HG02759 (cell line): ENCODE data around the gene RSPRY1.
"Not testable (repeated sequence)": the region's sequence is repeated elsewhere in the genome, so short reads cannot be mapped to it uniquely, and the experiment has no call there.

Source experiments
- ATAC-seq: cut with Tn5 transposase; IDR thresholded peaks from one replicate; pipeline ENCODE4 v1.9.1; 2021; ENCODE audit warnings: mild to moderate bottlenecking, moderate library complexity; ENCODE audit not compliant: unreplicated experiment

The RSPRY1 gene

DNA sequence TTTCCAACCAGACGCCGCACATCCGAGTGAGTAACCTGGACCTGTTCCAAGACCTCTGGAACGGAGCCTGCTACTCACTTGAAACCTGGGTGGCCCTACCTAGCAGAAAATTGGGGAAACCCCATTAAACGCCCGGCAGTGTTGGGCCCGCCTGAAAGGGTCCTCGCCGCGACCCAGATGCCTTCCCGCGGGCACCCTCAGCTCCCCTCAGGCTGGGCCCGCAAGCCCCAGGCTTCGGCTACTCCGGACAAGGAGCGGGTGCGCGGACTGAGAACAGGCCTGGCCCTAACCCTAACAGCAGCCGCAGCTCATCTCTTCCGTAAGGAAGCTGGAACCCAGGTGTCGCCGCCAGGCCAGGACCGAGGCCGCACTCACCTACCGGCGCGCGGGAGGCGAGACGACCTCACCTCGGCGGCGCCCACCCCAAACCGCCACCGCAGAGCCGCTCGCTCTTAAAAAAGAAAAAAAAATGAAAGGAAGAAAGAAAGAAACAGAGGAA is 634 bp upstream of the RSPRY1 start:
- peak; percentile 34 for ATAC-seq

DNA sequence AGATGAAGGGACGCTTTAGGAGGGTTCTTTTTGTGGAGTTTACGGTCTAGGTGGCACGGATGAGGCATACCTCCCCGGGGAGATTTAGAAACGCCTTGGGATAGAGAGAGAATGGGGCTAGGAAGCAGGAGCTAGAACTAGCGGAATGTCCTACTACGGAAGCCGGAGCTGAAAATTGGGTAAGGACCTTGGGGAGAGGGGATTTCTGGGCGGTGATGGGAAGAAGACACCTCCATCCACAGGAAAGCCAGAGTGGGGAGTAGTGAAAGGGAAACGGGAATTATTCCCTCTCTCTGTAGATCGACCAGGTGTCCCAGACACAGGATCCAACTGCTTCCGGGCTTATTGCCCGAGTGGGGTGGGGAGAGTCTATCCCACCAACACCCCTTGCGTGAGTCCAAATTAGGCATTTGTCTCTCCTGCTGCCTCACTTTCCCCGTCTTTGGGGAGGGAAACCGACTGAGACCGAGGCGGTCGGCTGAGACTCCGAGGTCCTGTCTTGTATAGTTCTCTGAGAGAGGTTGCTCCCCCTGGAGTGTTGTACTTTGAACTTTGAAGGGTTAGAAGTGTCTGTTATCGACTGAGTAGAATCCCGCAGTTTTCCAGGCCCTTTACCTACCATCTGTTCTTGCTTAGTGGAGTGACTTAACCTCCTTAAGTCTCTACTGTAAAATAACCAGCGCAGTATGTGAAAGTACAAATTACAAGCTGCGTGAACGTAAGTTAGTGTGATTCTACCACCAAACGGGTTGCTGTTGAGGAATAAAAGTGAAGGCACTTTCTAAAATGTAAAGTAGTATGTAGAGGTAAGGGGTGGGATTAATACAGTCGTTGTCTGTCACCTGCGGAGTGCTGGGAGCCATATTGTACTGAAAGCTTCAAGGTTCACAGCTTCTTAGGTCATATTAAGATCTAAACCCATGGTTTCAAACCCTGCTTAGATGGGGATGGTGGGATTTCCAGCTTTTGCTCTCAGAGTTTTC is 1.0 kb downstream of the RSPRY1 start:
- ATAC-seq = no peak

DNA sequence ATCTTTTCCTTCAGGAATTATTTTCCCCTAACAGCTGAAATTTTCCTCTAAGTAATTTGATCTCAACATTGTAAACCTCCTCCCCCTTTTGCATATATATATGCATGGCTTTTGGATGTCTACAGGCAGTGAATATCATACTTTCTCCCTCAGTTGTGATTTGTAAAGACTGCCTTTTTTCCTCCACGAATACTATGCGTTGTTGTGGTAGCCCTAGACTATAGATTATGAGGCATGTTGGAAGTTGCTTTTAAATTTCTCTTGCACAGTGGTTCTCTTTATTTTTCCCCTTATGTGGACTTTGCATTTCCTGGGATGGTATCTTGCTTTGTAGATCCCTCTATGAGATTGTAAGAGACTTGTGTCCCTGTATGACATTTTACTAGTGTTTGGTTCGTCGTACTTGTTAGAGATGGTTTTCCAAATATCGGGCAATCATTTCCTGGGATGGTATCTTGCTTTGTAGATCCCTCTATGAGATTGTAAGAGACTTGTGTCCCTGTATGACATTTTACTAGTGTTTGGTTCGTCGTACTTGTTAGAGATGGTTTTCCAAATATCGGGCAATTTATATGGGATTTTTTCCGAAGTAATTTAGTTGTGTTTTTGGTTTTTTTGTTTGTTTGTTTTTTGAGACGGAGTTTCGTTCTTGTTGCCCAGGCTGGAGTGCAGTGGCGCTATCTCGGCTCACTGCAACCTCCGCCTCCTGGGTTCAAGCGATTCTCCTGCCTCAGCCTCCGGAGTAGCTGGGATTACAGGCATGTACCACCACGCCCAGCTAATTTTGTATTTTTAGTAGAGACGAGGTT is 2.0 kb downstream of the RSPRY1 start:
- ATAC-seq = not testable (repeated sequence)

DNA sequence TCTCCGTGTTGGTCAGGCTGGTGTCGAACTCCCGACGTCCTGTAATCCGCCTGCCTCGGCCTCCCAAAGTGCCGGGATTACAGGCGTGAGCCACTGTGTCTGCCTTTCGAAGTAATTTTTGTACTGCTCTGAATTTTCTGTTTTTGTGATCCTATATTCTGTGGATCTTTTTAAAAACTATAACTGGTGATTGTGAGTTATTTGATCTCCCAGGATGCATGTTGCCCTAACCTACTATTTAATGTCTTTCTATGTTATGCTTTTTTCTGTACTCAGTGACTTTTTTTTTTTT is 2.5 kb downstream of the RSPRY1 start:
- ATAC-seq = no peak

DNA sequence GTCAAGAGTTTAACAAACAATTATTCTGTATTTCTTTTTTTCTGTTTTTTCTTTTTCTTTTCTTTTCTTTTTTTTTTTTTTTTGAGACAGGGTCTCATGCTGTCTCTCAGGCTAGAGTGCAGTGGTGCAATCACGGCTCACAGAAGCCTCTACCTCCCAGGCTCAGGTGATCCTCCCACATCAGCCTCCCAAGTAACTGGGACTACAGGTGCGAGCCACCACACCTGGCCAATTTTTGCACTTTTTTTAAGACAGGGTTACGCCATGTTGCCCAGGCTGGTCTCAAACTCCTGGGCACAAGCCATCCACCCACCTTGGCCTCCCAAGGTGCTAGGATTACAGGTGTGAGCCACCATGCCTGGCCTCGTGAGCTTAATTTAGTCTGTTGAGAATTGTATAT is 3.4 kb downstream of the RSPRY1 start:
- not testable (repeated sequence) for ATAC-seq

DNA sequence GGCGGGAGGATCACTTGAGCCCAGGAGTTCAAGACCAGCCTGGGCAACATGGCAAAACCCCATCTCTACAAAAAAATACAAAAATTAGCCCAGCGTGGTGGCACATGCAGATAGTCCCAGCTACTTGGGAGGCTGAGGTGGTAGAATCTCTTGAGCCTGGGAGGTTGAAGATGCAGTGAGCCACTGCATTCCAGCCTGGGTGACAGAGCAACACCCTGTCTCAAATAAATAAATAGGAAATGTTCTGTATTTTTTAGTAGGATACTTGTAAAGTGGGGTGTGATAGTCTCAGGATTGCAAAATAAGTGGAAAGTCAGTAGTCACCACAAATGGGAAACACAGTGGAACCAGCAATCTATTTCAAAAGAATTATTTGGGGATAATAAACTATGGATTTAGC is 4.0 kb downstream of the RSPRY1 start:
- ATAC-seq = no peak

DNA sequence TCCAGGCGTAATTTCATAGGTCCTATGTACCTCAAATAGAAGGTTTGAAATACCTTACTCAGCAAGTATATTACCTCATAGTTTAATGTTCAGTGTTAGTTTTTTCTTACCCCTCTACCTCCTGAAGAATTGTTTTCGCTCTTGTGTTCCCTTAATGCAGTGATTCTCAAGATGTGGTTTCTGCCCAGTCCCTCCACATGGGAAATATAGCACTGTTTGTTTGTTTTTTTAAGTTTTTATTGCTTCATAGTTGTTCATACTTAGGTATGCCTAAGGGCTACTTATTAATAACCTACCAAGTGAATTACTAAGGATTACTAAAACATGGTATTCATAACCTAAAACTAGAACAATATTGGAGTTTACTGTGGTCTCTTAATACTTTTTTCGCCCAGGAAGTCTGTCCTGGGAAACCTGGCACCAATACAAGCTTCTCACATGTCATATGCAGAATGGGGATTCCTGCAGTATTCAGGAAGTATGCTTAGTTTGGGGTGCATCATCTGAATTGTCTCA is 5.0 kb downstream of the RSPRY1 start:
- ATAC-seq = no peak

DNA sequence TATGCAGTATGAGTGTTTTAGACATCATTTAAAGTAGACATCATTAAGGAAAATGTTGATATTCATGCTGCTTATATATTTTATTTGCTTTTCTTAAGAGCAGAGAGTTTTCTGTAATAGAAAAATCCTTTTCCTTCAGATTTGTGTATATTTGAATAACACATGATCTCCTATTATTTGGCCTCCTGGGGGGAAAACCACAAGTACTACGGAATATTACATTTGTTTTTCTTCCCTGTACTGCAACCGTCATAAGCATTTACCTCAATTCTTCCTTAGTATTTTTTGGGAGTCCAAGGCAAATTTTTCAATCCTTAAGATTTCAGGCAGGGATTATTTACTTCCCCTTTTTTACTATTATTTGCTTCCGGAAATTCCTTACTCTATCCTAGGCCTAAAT is 6.0 kb downstream of the RSPRY1 start:
- no peak for ATAC-seq

DNA sequence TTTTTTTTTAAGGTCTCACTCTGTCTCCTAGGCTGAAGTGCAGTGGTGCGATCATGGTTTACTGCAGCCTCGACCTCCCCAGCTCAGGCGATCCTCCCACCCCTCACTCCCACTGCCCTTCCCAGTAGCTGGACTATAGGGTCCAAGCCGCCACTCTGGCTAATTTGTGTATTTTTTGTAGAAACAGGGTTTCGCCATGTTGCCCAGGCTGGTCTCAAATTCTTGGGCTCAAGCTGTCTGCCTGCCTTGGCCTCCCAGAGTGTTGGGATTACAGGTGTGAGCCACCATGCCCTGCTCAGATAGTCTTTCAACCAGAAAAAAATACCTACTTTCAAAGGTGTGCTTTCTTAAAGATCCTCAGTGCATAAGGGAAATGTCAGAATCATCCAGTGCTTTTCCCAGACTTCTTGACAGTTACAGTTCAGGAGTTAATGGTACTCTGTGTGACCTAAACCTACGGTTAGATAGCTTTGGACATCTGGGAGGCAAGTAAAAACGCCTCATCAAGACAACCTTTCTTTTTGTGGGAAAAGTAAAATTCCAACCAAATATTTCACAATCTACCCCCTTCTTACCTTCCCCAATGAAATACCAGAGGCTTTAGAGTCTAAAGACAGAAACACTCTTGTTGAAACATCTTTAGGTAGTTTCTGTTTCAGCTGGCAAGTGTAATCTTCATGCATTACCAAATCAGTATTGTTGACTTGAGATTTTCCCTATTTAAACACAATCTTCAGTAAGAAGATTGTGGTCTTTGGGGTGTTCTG is 6.8 kb downstream of the RSPRY1 start:
- ATAC-seq = no peak

DNA sequence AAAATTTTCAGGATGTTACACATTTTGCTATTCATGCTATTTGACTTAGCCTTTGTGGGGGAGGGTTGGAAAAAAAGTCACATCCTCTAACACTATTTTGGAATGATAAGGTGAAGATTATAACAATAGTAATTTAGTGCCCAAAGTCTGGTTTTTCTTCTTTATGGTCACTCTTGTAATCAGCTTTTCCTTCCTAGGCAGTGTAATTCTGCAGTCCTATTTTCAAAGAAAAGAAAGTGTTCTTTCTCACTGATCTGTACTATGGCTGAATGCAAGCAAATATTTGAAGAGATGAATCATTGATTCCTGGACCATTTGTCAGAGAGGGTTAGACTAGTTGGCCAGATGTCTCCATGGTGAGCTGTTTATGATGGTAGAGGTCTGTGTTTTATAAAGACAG is 8.4 kb downstream of the RSPRY1 start:
- ATAC-seq = no peak

DNA sequence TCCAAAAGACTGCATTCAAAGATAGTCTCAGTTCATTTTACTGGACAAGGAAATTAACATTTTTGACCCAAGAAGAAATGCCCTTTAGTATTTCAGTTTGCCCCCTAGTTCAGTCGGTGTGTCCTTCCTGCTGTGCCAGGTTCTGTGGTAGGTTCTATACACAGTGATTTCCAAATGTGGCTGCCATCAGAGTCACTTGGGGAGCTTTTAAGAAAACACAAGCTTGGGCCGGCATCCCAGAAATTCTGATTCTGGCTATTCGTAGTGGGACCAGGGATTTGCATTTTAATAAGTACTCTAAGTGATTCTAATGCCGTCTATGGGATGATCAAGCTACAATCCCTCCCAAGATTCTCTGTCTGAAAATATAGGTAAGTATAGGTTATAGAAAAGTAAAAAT is 10.2 kb downstream of the RSPRY1 start:
- ATAC-seq = no peak

DNA sequence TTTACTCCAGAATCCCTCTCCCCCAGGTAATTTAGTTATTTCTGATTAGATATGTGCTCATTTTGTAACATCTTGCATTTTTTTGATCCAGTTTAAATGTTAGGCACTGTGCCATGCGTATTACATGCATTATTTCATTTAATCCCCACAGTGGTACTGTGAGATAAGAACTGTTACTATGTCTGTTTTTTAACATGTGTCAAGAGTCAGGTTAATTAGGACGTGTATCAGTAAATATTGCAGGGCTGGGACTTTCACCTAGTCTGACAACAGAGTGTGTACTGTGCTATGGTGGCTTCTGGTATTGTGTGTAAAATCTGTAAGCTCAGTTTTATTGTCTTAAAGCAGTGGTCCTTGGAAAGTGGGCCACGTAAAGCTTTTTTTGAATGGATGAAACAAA is 10.6 kb downstream of the RSPRY1 start:
- ATAC-seq = no peak

DNA sequence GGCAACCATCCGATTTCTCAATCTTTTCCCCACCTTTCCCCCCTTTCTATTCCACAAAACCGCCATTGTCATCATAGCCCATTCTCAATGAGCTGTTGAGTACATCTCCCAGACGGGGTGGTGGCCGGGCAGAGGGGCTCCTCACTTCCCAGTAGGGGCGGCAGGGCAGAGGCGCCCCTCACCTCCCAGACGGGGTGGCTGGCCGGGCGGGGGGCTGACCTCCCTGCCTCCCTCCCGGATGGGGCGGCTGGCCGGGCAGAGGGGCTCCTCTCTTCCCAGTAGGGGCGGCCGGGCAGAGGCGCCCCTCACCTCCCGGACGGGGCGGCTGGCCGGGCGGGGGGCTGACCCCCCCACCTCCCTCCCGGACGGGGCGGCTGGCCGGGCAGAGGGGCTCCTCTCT is 14.2 kb downstream of the RSPRY1 start:
- ATAC-seq = not testable (repeated sequence)

DNA sequence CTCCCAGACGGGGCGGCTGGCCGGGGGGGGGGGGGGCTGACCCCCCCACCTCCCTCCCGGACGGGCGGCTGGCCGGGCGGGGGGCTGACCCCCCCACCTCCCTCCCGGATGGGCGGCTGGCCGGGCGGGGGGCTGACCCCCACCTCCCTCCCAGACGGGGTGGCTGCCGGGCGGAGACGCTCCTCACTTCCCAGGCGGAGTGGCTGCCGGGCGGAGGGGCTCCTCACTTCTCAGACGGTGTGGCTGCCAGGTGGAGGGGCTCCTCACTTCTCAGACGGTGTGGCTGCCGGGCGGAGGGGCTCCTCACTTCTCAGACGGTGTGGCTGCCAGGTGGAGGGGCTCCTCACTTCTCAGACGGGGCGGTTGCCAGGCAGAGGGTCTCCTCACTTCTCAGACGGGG is 14.8 kb downstream of the RSPRY1 start:
- not testable (repeated sequence) for ATAC-seq

DNA sequence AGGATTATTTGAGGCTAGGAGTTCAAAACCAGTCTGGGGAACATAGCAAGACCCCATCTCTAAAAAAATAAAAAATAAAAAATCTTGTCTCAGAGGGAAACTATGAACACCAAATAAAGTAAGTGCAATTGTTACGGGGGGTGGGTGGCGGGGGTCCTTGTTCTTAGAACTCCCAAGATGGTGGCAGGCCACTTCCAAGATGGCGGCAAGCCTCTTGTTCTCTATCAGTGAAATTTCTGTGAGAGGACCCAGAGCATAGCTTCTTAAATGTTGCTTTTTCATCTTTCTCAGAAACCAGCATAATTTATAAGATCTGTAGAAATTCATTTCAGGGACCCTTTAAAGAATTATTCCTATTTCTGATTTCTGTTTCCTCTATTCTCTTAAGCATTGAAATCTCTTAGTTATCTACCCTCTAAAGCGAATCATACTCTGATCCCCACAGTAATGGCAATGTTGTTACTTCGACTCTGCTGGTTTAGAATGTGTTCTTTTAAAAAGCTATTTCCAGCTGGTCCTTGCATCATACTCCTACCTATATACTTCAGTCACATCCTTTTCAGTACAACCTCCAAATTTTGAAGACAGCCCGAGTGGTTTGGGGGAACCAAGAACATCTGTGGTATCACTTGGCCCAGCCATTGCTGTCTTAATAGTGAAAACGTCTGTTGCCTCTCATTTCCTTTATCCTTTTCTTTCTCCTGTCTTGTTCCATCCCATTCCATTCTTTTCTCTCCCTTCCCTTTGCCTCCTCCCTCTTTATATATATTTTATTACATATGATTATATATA is 16.2 kb downstream of the RSPRY1 start:
- no peak for ATAC-seq

DNA sequence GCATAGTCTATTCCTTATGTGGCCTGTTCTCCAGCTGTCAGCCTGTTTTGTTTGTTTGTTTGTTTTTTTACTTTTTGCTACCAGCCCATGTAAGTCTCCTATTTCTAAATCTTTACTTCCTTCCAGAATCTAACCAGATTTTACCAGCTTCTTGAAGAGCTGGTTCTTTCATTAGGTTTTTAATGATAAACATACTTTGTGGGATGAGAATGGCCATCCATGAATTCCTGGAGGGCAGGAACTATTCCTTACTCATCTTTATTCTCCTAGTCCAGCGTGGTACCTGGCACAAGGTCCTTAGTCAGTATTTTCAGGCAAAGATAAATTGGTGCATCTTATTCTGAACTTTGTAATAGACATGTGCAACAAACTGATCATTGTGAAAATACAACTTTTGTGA is 17.3 kb downstream of the RSPRY1 start:
- ATAC-seq = no peak

DNA sequence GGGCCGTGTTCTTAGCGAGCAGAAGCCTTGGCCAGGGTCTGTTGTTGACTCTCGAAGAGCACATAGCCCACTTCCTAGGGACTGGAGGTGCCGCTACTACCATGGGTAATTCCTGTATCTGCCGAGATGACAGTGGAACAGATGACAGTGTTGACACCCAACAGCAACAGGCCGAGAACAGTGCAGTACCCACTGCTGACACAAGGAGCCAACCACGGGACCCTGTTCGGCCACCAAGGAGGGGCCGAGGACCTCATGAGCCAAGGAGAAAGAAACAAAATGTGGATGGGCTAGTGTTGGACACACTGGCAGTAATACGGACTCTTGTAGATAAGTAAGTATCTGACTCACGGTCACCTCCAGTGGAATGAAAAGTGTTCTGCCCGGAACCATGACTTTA is 18.5 kb downstream of the RSPRY1 start:
- no peak for ATAC-seq

DNA sequence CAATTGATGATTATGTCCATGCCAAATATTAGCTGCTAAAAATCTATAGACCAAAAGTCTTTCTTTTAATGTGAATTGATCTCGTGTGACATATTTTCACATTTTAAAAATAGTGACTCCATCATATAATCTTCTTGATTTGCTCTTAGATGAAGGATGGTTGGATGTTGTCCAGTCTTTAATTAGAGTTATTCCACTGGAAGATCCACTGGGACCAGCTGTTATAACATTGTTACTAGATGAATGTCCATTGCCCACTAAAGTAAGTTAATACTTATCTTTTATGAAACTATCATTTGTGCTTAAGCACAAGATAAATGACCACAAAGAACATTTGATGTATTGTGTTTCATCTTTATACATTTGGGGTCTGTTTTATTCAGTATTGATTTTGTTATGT is 22.8 kb downstream of the RSPRY1 start:
- ATAC-seq = no peak

DNA sequence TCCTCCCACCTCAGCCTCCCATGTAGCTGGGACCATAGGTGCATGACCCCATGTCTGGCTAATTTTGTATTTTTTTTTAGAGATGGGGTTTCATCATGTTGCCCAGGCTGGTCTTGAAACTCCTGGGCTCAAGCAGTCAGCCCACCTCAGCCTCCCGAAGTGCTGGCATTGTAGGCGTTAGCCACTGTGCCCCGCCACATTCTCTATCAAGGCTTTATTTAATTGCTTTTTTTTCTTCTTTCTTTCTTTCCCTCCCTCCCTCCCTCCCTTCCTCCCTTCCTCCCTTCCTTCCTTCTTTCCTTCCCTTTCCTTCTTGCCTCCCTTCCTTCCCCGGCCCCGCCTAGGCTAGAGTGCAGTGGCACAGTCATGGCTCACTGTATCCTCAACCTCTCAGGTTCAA is 23.7 kb downstream of the RSPRY1 start:
- ATAC-seq = no peak

DNA sequence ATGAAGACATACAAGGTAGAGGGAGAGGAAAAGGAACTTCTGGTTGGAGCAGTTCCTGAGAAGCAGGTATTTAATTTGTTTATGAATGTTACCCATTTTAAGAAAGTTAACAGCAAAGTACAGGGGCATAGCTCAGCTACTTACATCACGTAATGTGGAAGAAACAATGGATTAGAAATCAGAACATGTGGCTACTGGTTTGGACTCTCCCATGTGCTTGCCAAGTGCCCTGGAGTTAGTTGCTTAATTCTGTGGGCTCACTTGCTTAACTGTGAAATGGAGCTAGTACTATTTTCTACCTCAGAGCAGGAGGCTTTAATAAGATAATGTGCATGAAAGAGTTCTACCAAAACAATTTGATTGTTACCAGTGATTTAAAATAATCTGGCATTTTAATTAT is 27.3 kb downstream of the RSPRY1 start:
- no peak for ATAC-seq
